Spleen (tissue), 11 donors: Measurements from ENCODE around the gene BCORL1. TPM values are rescaled to one million over a fixed set of nuclear protein-coding genes. Genes with fewer than 3 reads are reported as not detected.

Source experiments
- DNase-seq: peaks from one replicate; pipeline ENCODE4 v3.0.0-alpha.2; 2020
- H3K27ac ChIP-seq, 8 donors: fragments of 200-600 bp; sonication (generic) in 7 of 8; 1 replicate in 4 of 8; 2 replicates in 4 of 8; pipeline versions ENCODE4 v1.5.0 to v1.8.0; 2016 to 2021; ENCODE audit warnings: inconsistent platforms in 4 of 8, mild to moderate bottlenecking in 4 of 8, moderate library complexity in 1 of 8
- H3K27me3 ChIP-seq, 7 donors: fragments of 200-600 bp; sonication (generic) in 6 of 7; replicated peaks in 1 of 7; 1 replicate in 4 of 7; 2 replicates in 3 of 7; pipeline versions ENCODE4 v1.5.0 to v1.8.0; 2016 to 2021; ENCODE audit warnings: inconsistent platforms in 3 of 7, mild to moderate bottlenecking in 1 of 7
- H3K36me3 ChIP-seq, 6 donors: fragments of 200-600 bp; sonication (generic) in 5 of 6; 1 replicate in 4 of 6; 2 replicates in 2 of 6; pipeline versions ENCODE4 v1.5.0 to v1.8.0; 2016 to 2021; ENCODE audit warnings: inconsistent platforms in 2 of 6
- H3K4me1 ChIP-seq, 6 donors: fragments of 200-600 bp; sonication (generic) in 5 of 6; 1 replicate in 3 of 6; 2 replicates in 3 of 6; pipeline versions ENCODE4 v1.5.0 to v1.8.0; 2016 to 2021; ENCODE audit warnings: inconsistent platforms in 3 of 6
- H3K4me3 ChIP-seq, 8 donors: fragments of 200-600 bp; sonication (generic) in 7 of 8; 1 replicate in 4 of 8; 2 replicates in 4 of 8; pipeline versions ENCODE4 v1.5.0 to v1.8.0; 2016 to 2021; ENCODE audit warnings: inconsistent platforms in 4 of 8, mild to moderate bottlenecking in 4 of 8, moderate library complexity in 2 of 8
- H3K9me3 ChIP-seq, 8 donors: fragments of 200-600 bp; sonication (generic) in 7 of 8; 1 replicate in 4 of 8; 2 replicates in 4 of 8; pipeline versions ENCODE4 v1.5.0 to v1.8.0; 2016 to 2021; ENCODE audit warnings: inconsistent platforms in 4 of 8
- POLR2A ChIP-seq, 3 donors: fragments of 450-650 bp; IDR thresholded peaks; one replicate each; pipeline ENCODE4 v1.5.1; 2017; ENCODE audit warnings: antibody characterized with exemption in 3 of 3, mild to moderate bottlenecking in 1 of 3
- POLR2AphosphoS5 ChIP-seq, 3 donors: sonication (generic); formaldehyde crosslinking; IDR thresholded peaks; one replicate each; pipeline ENCODE4 v1.5.1; 2017; ENCODE audit warnings: antibody characterized with exemption in 3 of 3
- WGBS, 5 donors: extraction: QIAGEN DNeasy Blood & Tissue Kit in 3 of 5; methylation state at CpG; one replicate each; pipeline versions ENCODE4 v1.1.5 to v1.1.7; 2013 to 2018; 5-methylcytosine and 5-hydroxymethylcytosine counted together
- intact Hi-C: fragments of 100-400 bp; cut with DNase I; formaldehyde crosslinking; loops from one replicate; pipeline ENCODE4 v1.15.0; 2023; ENCODE audit warnings: low total_unique reads
- polyA plus RNA-seq, 3 donors: library from polyadenylated mRNA; stranded (reverse); fragments of 200-250 nt; gene quantifications; one replicate each; pipeline ENCODE4 v1.2.1, GENCODE V29; 2013
- total RNA-seq, 7 donors: library from RNA; depleted of rRNA in 3 of 7; stranded (reverse); fragments of >200 nt in 3 of 7; fragmentation: NEBNext Ultra II Directional in 4 of 7; extraction: Animal tissue kit (Norgen Biotek cat#: 25700) in 4 of 7; gene quantifications; one replicate each; pipeline versions ENCODE4 v1.1.0 to v1.2.1, GENCODE V29; 2016 to 2021
- TF ChIP-seq, protein P1 (sequence below), 11 experiments: fragments of 200-600 bp in 7 of 11; fragments of 450-650 bp in 4 of 11; sonication (generic) in 4 of 11; IDR thresholded peaks in 8 of 11; conservative IDR thresholded peaks in 3 of 11; 1 replicate in 7 of 11; 2 replicates in 4 of 11; pipeline versions ENCODE4 v1.4.0 to v1.8.0; 2016 to 2021; ENCODE audit warnings: antibody characterized with exemption in 11 of 11, inconsistent platforms in 4 of 11, mild to moderate bottlenecking in 1 of 11
- donor health status: healthy with polysubstance abuse.
- donor health status: DM: no; HTN: no; CAD: no; lungs with moderate emphysema.
- donor health status: DM: no; HTN: no; CAD: no.
- donor health status: Bipolar disorder and iron deficiency.
- donor health status: healthy.
- donor health status: DM: no; HTN: no; CAD: no.
- donor health status: DM: yes; HTN: yes; CAD: no.

BCORL1 gene
- total and polyA plus RNA-seq, 10 donors, result 0.85 to 18.1 (median 12.3) TPM

DNA sequence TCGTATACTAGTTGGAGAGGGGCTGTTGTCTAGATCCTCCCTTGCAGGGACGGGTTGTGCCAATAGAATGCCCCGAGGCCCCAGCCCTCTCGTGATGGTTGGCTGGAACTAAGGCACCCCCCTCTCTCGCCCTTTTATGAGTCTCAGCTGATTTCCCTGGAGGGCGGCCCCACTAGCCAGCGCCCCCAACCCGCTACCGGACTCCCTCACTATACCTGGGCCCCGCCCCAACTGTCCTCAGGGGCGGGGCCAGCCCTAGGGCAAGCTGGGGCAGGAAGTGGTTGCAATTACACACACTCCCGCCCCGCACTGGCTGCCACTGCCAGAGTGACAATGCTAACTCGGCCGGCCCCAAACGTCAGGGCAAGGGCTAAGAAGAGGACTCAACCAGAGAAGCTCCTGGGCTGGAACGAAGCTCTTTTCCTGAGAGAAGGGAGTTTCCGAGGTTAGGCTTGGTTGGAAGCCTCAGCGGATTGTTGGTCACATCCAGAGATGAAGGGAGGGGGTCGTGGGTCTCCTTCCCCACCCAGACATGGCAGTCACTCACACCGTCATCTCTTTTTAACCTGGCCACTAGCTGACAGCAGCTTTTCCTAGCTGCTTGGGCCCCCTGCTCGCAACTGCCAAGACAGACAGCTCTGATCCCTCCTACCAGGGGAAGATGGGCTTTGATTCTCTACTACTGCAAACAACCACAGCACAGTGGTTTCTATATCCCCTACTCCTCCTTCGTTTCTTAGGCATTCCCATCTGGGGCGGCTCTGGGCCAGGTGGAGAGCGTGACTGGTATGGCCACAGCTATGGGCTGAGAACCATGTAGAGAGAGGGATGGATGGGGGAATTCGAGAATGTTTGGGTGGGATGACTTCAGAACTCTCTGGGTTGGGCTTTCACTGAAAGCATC lies 21.0 kb upstream of the BCORL1 start:
- peak; percentile 95 for DNase-seq
- peaks cover 0 to 4% (median 0%) of the 10 kb centered on the region in 7 donors for H3K27me3 ChIP-seq
- H3K36me3 ChIP-seq, result no peaks in the 10 kb centered on the region
- H3K27ac ChIP-seq, result peak overlapping the region; percentile 6 to 89 (median 83)
- H3K4me3 ChIP-seq, result peak overlapping the region in 3 of 8 donors; percentile 3 to 51 (median 20)
- 10 to 36% (median 15%) methylated on average over 14 to 26 of the region's 26 CpGs for WGBS, 5 donors
- peaks cover 0 to 32% (median 13%) of the 10 kb centered on the region in 6 donors for H3K4me1 ChIP-seq
- intact Hi-C loops, result no loop called here
- TF ChIP-seq POLR2AphosphoS5 (IDR thresholded peaks at IDR 0.05) (peak; percentile 79 to 82 (median 81)), POLR2A (IDR thresholded peaks at IDR 0.05) (no peak)
- TF ChIP-seq, protein P1, sequence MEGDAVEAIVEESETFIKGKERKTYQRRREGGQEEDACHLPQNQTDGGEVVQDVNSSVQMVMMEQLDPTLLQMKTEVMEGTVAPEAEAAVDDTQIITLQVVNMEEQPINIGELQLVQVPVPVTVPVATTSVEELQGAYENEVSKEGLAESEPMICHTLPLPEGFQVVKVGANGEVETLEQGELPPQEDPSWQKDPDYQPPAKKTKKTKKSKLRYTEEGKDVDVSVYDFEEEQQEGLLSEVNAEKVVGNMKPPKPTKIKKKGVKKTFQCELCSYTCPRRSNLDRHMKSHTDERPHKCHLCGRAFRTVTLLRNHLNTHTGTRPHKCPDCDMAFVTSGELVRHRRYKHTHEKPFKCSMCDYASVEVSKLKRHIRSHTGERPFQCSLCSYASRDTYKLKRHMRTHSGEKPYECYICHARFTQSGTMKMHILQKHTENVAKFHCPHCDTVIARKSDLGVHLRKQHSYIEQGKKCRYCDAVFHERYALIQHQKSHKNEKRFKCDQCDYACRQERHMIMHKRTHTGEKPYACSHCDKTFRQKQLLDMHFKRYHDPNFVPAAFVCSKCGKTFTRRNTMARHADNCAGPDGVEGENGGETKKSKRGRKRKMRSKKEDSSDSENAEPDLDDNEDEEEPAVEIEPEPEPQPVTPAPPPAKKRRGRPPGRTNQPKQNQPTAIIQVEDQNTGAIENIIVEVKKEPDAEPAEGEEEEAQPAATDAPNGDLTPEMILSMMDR (IDR thresholded peaks at IDR 0.05 in 8 of 11, conservative IDR thresholded peaks at IDR 0.05 in 3 of 11), result no peak
- no peaks in the 10 kb centered on the region for H3K9me3 ChIP-seq

DNA sequence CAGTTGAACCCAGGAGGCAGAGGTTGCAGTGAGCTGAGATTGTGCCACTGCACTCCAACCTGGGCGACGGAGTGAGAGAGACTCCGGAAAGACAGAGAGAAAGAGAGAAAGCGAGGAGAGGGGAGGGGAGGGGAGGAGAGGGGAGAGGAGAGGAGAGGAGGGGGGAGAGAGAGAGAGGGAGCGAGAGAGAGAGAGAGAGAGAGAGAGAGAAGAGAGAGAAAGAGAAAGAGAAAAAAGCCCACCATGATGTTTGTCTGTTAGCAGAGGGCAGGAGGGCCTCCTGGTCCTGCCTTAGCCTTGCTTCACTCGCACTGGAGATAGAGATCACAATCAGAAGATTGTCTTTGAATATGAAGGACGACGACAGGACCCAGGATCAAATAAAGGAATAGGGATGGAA lies 18.7 kb upstream of the BCORL1 start:
- Histone ChIP-seq H3K4me3 (no peak overlapping the region), H3K4me1 (peaks cover 0 to 16% (median 4%) of the 10 kb centered on the region in 6 donors), H3K27me3 (peaks cover 0 to 4% (median 0%) of the 10 kb centered on the region in 7 donors), H3K9me3 (peaks cover 0 to under 1% (median 0%) of the 10 kb centered on the region in 8 donors), H3K27ac (no peak overlapping the region), H3K36me3 (no peaks in the 10 kb centered on the region)
- intact Hi-C loops, result no loop called here
- TF ChIP-seq POLR2A (IDR thresholded peaks at IDR 0.05) (no peak), POLR2AphosphoS5 (IDR thresholded peaks at IDR 0.05) (no peak)
- TF ChIP-seq, protein P1 (IDR thresholded peaks at IDR 0.05 in 8 of 11, conservative IDR thresholded peaks at IDR 0.05 in 3 of 11), result no peak
- no peak for DNase-seq
- WGBS, 5 donors, result 78 to 93% (median 88%) methylated on average over 7 to 8 of the region's 8 CpGs

DNA sequence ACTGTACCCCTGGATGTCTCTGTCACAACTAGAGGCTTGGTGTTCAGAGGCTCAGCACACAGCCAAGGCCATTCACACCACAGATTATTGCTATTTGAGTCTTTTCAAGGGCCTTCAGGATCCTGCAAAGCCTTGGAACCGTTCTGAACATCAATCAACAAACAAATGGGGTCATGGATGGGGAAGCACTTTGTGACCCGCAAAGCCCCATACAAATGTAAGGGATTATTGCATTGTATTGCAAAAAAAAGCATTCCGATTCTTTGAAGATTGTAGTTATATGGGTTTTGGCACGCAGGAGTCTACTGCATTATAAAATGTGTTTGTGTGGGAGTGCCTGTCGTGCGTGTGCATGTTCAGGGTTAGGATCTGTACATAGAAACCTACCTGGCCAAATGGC lies 17.3 kb upstream of the BCORL1 start:
- no peak for DNase-seq
- Histone ChIP-seq H3K9me3 (peaks cover 0 to 6% (median 0%) of the 10 kb centered on the region in 8 donors), H3K36me3 (no peaks in the 10 kb centered on the region), H3K4me3 (no peak overlapping the region), H3K27me3 (no peaks in the 10 kb centered on the region), H3K4me1 (peaks cover 0 to 16% (median 4%) of the 10 kb centered on the region in 6 donors), H3K27ac (no peak overlapping the region)
- TF ChIP-seq POLR2A (IDR thresholded peaks at IDR 0.05), result no peak
- TF ChIP-seq, protein P1 (IDR thresholded peaks at IDR 0.05 in 8 of 11, conservative IDR thresholded peaks at IDR 0.05 in 3 of 11), result no peak
- TF ChIP-seq POLR2AphosphoS5 (IDR thresholded peaks at IDR 0.05), result no peak
- intact Hi-C loops, result no loop called here
- 80 to 100% (median 91%) methylated on average over 4 to 6 of the region's 6 CpGs for WGBS, 5 donors

DNA sequence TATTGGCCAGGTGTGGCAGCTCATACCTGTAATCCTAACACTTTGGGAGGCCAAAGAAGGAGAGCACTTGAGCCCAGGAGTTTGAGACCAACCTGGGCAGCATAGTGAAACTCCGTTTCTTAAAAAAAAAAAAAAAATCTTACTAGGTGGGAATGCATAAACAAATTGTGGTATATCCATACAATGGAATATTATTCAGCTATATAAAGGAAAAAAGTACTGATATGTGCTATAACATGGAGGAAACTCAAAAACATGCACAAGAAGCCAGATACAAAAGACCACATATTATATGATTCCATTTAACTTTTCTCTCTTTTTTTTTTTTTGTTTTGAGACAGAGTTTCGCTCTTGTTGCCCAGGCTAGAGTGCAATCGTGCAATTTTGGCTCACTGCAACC lies 13.5 kb upstream of the BCORL1 start:
- no peak overlapping the region for H3K27ac ChIP-seq
- peaks cover 0 to 6% (median 0%) of the 10 kb centered on the region in 8 donors for H3K9me3 ChIP-seq
- H3K36me3 ChIP-seq, result no peaks in the 10 kb centered on the region
- H3K4me3 ChIP-seq, result no peak overlapping the region
- H3K4me1 ChIP-seq, result no peaks in the 10 kb centered on the region
- 73 to 100% (median 89%) methylated on average over 3 of the region's 3 CpGs for WGBS, 5 donors
- TF ChIP-seq, protein P1 (IDR thresholded peaks at IDR 0.05 in 8 of 11, conservative IDR thresholded peaks at IDR 0.05 in 3 of 11), result no peak
- no peak for TF ChIP-seq POLR2A (IDR thresholded peaks at IDR 0.05)
- intact Hi-C loops, result no loop called here
- no peak for DNase-seq
- no peaks in the 10 kb centered on the region for H3K27me3 ChIP-seq
